ENCODE measurements around the gene ROR2. TPM values are rescaled to one million over a fixed set of nuclear protein-coding genes. Genes with fewer than 3 reads are reported as not detected.
A peak's percentile ranks its signal among the peaks of the same experiment; 100 is the strongest.

Gene ROR2
- total and polyA plus RNA-seq, 2 experiments from 2014 or later, result 8.1 to 18.8 TPM

- H4K20me1 ChIP-seq (replicated peaks; ENCODE audit: insufficient read depth), result 0 out of 2 replicates have a peak, but pooled peaks cover 8% of the 10 kb centered on the region
- Mint-ChIP-seq H3K4me3 (peak overlapping the region; percentile 85), H3K36me3 (ENCODE audit: low read depth) (no peaks in the 10 kb centered on the region), H3K9me3 (no peaks in the 10 kb centered on the region; the same call in 2 of the 3 replicates), H3K27me3 (ENCODE audit: insufficient read depth, low read depth, poor library complexity) (peaks cover 39% of the 10 kb centered on the region), H3K27ac (no peak overlapping the region), H3K4me1 (peaks cover 36% of the 10 kb centered on the region)
- peaks cover 48% of the 10 kb centered on the region for H3K79me2 ChIP-seq (replicated peaks; ENCODE audit: insufficient read depth)
- no peaks in the 10 kb centered on the region for H3K36me3 ChIP-seq (ENCODE audit: insufficient read depth)
- H2AFZ ChIP-seq, result peak overlapping the region; percentile 85
- H3F3A ChIP-seq (replicated peaks; ENCODE audit: low read depth), result no peaks in the 10 kb centered on the region
- DNase-seq (ENCODE audit: low spot score) (peak; percentile 38), ATAC-seq (no peak)
- TF ChIP-seq NANOG (IDR thresholded peaks at IDR 0.05; ENCODE audit: borderline replicate concordance) (no peak), ETS1 (IDR thresholded peaks at IDR 0.05) (no peak), EZH2phosphoT487 (IDR thresholded peaks at IDR 0.05; ENCODE audit: unreplicated experiment) (no peak), CREB1 (CRISPR knock-in tag; IDR thresholded peaks at IDR 0.05; ENCODE audit: low read depth) (0 out of 2 replicates have a peak, but pooled peaks have one; percentile 11), POLR2AphosphoS5 (IDR thresholded peaks at IDR 0.05; ENCODE audit: low read depth) (no peak)
- TF ChIP-seq, protein P1, sequence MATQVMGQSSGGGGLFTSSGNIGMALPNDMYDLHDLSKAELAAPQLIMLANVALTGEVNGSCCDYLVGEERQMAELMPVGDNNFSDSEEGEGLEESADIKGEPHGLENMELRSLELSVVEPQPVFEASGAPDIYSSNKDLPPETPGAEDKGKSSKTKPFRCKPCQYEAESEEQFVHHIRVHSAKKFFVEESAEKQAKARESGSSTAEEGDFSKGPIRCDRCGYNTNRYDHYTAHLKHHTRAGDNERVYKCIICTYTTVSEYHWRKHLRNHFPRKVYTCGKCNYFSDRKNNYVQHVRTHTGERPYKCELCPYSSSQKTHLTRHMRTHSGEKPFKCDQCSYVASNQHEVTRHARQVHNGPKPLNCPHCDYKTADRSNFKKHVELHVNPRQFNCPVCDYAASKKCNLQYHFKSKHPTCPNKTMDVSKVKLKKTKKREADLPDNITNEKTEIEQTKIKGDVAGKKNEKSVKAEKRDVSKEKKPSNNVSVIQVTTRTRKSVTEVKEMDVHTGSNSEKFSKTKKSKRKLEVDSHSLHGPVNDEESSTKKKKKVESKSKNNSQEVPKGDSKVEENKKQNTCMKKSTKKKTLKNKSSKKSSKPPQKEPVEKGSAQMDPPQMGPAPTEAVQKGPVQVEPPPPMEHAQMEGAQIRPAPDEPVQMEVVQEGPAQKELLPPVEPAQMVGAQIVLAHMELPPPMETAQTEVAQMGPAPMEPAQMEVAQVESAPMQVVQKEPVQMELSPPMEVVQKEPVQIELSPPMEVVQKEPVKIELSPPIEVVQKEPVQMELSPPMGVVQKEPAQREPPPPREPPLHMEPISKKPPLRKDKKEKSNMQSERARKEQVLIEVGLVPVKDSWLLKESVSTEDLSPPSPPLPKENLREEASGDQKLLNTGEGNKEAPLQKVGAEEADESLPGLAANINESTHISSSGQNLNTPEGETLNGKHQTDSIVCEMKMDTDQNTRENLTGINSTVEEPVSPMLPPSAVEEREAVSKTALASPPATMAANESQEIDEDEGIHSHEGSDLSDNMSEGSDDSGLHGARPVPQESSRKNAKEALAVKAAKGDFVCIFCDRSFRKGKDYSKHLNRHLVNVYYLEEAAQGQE (IDR thresholded peaks at IDR 0.05; ENCODE audit: unreplicated experiment), result no peak
- TF ChIP-seq, protein P2, sequence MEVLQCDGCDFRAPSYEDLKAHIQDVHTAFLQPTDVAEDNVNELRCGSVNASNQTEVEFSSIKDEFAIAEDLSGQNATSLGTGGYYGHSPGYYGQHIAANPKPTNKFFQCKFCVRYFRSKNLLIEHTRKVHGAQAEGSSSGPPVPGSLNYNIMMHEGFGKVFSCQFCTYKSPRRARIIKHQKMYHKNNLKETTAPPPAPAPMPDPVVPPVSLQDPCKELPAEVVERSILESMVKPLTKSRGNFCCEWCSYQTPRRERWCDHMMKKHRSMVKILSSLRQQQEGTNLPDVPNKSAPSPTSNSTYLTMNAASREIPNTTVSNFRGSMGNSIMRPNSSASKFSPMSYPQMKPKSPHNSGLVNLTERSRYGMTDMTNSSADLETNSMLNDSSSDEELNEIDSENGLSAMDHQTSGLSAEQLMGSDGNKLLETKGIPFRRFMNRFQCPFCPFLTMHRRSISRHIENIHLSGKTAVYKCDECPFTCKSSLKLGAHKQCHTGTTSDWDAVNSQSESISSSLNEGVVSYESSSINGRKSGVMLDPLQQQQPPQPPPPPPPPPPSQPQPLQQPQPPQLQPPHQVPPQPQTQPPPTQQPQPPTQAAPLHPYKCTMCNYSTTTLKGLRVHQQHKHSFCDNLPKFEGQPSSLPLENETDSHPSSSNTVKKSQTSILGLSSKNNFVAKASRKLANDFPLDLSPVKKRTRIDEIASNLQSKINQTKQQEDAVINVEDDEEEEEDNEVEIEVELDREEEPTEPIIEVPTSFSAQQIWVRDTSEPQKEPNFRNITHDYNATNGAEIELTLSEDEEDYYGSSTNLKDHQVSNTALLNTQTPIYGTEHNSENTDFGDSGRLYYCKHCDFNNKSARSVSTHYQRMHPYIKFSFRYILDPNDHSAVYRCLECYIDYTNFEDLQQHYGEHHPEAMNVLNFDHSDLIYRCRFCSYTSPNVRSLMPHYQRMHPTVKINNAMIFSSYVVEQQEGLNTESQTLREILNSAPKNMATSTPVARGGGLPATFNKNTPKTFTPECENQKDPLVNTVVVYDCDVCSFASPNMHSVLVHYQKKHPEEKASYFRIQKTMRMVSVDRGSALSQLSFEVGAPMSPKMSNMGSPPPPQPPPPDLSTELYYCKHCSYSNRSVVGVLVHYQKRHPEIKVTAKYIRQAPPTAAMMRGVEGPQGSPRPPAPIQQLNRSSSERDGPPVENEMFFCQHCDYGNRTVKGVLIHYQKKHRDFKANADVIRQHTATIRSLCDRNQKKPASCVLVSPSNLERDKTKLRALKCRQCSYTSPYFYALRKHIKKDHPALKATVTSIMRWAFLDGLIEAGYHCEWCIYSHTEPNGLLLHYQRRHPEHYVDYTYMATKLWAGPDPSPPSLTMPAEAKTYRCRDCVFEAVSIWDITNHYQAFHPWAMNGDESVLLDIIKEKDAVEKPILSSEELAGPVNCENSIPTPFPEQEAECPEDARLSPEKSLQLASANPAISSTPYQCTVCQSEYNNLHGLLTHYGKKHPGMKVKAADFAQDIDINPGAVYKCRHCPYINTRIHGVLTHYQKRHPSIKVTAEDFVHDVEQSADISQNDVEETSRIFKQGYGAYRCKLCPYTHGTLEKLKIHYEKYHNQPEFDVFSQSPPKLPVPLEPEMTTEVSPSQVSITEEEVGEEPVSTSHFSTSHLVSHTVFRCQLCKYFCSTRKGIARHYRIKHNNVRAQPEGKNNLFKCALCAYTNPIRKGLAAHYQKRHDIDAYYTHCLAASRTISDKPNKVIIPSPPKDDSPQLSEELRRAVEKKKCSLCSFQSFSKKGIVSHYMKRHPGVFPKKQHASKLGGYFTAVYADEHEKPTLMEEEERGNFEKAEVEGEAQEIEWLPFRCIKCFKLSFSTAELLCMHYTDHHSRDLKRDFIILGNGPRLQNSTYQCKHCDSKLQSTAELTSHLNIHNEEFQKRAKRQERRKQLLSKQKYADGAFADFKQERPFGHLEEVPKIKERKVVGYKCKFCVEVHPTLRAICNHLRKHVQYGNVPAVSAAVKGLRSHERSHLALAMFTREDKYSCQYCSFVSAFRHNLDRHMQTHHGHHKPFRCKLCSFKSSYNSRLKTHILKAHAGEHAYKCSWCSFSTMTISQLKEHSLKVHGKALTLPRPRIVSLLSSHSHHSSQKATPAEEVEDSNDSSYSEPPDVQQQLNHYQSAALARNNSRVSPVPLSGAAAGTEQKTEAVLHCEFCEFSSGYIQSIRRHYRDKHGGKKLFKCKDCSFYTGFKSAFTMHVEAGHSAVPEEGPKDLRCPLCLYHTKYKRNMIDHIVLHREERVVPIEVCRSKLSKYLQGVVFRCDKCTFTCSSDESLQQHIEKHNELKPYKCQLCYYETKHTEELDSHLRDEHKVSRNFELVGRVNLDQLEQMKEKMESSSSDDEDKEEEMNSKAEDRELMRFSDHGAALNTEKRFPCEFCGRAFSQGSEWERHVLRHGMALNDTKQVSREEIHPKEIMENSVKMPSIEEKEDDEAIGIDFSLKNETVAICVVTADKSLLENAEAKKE (CRISPR knock-in tag; IDR thresholded peaks at IDR 0.05), result no peak
- no peak overlapping the region for H3K27ac ChIP-seq (ENCODE audit: low read depth)
- H3K4me2 ChIP-seq, result peak overlapping the region; percentile 97
- H3K27me3 ChIP-seq (ENCODE audit: insufficient read depth), result peaks cover 57% of the 10 kb centered on the region
- H3K9me2 ChIP-seq (ENCODE audit: insufficient read depth), result no peaks in the 10 kb centered on the region
- H3K4me3 ChIP-seq, result peak overlapping the region; percentile 94
- H3K4me1 ChIP-seq (ENCODE audit: insufficient read depth), result peaks cover 41% of the 10 kb centered on the region
Observed at GRCh38 chr9:91948101-91948596, 1.9 kb downstream of the ROR2 start.

All from GM23338 (cell line).